Fibroblast of the aortic adventitia (primary cell): Measurements from ENCODE around the gene POLD1. TPM values are rescaled to one million over a fixed set of nuclear protein-coding genes. Genes with fewer than 3 reads are reported as not detected.
"Not testable (repeated sequence)": the region's sequence is repeated elsewhere in the genome, so short reads cannot be mapped to it uniquely, and the experiment has no call there.

Source experiments
- DNase-seq: peaks from one replicate; pipeline ENCODE4 v3.0.0-alpha.2; 2010; ENCODE audit warnings: low read depth
- H3K4me3 ChIP-seq: 2 replicates; pipeline ENCODE4 v1.5.1; 2011; ENCODE audit warnings: low read depth, mild to moderate bottlenecking, control low read depth, low read length, moderate library complexity
- total RNA-seq: library from RNA; depleted of rRNA; stranded (reverse); fragments of >200 nt; gene quantifications from 2 replicates; pipeline ENCODE4 v1.2.3, GENCODE V29; 2012; ENCODE audit warnings: low replicate concordance
- TF ChIP-seq, protein P1 (sequence below): IDR thresholded peaks from 2 replicates; pipeline ENCODE4 v1.5.1; 2011; ENCODE audit warnings: mild to moderate bottlenecking, low read length, control low read depth, inconsistent platforms; ENCODE audit not compliant: insufficient read depth

The POLD1 gene
- total RNA-seq, result 8.8 and 29.3 TPM in 2 replicates

DNA sequence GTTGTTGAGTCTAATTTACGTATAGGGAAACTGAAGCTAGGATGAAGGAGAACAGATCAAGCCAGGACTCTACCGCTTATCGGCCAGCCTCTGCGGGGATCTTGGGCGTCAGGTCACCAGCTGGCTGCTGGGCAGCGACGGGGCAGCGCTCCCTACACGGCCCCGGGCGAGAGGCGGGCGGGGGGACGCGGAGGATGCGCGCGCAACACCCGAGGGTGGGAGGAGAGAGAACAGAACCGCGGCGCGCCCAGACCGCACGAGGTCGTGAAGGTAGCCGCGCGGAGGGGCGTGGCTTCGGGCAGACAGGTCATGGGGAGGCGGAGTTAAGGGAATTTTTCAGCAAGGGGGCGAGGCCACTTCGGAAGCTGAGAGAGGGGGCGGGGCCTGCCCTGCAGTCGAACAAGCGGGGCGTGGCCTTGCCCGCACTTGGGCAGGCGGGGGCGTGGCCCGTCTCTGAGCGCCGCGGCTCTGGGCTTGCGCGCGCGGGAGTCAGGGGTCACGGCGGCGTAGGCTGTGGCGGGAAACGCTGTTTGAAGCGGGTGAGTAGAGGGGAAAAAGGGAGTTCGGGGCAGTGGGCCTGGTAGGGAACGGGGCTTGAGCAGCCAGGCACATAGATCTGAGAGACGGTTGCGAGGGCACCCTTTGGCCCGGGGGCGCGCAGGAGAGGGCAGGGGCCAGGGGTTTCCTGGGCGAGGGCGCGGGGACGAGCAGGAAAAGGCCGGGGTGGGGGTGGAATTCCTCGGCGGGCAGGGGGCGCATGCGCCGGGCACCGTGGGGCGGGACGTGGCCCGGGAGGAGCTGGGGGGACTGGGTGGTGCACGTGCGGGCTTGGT lies at the start of gene POLD1:
TSS of gene POLD1 (plus strand) at position 496 of the 833 bp plus-strand sequence. CDS start 14,505 bp downstream, outside the sequence.
- peak; percentile 95 for DNase-seq
- H3K4me3 ChIP-seq, result peak within 1 kb of the TSS; percentile 81
- TF ChIP-seq, protein P1, sequence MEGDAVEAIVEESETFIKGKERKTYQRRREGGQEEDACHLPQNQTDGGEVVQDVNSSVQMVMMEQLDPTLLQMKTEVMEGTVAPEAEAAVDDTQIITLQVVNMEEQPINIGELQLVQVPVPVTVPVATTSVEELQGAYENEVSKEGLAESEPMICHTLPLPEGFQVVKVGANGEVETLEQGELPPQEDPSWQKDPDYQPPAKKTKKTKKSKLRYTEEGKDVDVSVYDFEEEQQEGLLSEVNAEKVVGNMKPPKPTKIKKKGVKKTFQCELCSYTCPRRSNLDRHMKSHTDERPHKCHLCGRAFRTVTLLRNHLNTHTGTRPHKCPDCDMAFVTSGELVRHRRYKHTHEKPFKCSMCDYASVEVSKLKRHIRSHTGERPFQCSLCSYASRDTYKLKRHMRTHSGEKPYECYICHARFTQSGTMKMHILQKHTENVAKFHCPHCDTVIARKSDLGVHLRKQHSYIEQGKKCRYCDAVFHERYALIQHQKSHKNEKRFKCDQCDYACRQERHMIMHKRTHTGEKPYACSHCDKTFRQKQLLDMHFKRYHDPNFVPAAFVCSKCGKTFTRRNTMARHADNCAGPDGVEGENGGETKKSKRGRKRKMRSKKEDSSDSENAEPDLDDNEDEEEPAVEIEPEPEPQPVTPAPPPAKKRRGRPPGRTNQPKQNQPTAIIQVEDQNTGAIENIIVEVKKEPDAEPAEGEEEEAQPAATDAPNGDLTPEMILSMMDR, result no peak

DNA sequence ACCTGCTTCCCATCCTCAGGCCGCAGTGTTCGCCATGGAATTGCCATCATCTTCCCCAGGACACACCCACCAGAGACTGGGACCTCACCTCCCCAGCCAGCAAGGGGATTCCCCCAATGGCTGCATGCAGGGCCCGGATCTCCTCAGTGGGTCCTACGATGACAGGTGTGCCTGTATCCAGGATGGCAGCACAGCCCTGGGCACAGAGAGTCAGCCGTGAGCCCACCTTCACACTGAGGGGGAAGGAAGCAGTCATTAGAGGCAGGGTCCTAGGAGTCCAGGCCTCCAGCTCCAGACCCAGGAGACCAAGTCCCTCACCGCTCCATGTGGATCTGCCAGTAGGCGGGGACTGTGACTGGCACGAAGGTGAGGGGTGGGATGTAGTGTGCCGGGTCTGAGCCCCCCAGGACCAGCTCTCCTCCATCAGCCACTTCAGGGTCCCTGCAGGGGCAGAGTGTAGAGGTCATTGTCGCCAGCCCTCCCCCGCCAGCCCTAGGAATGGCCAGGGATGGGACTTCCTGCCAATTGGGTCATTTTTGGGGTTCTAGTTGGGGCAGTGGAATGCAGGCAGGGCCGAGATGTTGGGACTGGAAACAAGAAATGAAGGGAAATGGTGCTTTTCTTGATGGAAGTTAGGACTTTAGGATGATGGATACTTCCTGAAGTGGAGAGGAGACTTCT lies 49.3 kb upstream of the POLD1 start:
- TF ChIP-seq, protein P1, result no peak
- DNase-seq, result no peak

DNA sequence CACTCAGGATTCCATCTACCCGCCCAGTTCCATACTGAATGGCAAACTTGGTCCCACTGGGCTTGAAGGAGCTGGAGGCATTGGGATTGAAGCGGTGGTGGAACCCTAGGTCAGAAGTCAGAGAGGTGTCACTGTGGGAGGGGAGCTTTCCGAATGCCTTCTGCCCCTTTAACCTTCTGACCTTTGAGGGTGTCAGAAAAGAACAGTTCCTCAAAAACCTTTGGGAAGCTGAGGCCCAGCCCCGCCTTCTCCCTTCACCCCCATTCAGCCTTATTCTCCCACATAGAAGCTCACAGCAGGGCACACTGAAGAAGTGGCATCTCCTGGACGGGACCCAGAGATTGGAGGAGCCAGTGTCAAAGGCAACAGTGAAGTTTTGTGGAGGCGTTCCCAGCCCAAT lies 47.1 kb upstream of the POLD1 start:
- H3K4me3 ChIP-seq, DNase-seq: not testable (repeated sequence)

More for the DNA sequence above, 49.3 kb upstream of the POLD1 start:
- H3K4me3 ChIP-seq, result no peak overlapping the region

DNA sequence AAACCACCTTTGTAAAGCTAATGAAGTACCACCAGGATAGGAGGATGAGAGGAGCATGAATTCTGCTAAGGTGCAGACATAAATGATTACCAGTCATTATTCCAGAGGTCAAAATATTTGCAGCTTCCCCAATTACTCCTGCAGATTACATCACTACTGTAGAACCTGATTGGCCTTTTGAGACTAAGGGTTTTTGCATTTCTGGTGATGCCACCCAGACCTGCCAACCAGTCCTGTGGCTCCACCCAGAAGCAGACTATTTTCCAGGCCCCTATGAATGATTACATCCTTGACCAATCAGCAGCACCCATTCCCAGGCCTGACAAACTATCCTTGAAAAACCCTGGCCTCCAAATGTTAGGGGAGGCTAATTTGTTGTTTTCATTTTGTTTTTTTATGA lies 43.8 kb upstream of the POLD1 start:
- no peak overlapping the region for H3K4me3 ChIP-seq
- TF ChIP-seq, protein P1, result no peak
- DNase-seq, result no peak

DNA sequence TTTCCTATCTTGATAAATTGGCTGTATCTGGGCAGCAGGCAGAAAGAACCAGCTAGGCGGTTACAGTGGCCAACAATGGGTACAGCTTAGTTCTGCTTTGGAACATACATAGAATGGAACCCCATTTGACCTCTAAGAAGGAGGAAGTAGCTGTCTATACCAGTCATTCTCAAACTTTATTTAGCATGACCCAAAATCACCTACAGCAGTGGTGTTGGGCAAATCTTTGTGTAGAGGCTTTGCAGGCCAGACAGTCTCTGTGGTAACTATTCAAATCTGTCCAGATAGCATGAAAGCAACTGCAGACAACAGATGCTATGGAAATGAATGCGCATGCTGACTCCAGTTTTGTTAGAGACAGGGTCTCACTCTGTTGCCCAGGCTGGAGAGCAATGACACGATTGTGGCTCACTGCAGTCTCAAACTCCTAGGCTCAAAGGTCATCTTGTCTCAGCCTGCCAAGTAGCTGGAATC lies 43.0 kb upstream of the POLD1 start:
- TF ChIP-seq, protein P1, result no peak
- no peak overlapping the region for H3K4me3 ChIP-seq
- DNase-seq, result no peak

DNA sequence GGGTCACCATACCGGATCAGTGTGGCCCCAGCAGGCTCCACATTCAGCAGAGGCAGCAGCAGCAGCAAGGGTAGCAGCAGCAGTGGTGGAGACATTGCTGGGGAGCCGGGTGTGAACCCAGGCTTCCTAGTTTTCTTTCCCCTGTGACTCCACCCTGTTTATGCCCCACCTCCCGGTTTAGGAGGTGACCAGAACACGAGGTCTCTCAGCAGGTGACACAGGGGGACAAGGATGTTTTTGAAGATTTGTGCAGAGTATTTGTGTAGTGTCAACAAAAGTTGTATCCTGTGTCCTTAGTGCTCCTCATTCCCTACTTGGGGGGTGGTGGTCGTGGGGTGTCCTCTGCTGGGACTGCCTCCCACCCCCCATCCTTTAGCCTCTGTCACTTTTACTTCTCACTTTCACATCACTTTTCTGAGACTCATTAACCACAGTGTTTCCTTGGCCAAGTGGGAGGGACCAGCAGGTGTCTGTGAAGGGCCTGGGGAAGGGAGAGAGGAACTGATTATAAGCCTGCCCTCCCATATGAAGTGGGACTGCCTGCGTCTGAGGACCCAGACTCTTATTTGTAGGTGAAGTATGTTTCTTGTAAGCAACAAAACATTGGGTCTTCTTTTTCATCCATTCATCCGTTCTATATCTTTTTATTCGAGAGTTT lies 39.4 kb upstream of the POLD1 start:
- no peak for DNase-seq
- no peak overlapping the region for H3K4me3 ChIP-seq
- TF ChIP-seq, protein P1, result no peak

DNA sequence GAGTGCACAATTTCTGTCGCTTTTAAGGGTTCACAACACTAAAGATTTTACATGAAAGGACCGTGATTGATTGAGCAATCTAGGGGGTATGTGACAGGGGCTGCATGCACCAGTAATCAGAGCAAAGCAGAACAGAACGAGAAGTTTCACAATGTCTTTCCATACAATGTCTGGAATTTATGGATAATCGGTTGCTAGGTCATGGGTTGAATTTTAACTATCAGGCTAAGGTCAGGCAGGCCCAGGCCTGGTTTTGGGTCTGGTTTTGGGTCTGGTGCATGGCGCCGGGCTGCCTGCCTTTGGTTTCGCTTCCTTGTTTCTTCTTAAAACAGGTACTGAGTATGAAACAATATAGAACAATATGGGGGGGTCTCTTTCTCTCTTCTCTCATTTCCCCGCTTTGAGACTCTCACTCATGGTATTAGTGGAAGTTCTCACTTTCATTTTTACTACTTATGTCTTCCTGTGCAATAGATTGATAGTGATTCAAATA lies 37.0 kb upstream of the POLD1 start:
- DNase-seq, H3K4me3 ChIP-seq: not testable (repeated sequence)
